GM19043 (cell line): Measurements from ENCODE around the gene PC.

Source experiments
- ATAC-seq: cut with Tn5 transposase; IDR thresholded peaks from one replicate; pipeline ENCODE4 v1.9.1; 2021; ENCODE audit warnings: low read depth; ENCODE audit not compliant: unreplicated experiment

The PC gene

GRCh38 chr11:66857927-66858185, 100.3 kb downstream of the PC start:
- no peak for ATAC-seq

- no peak for ATAC-seq
Measured at GRCh38 chr11:66857234-66857926, 100.8 kb downstream of the PC start.

- ATAC-seq: peak; percentile 23
Measured at GRCh38 chr11:66856496-66857233, 101.5 kb downstream of the PC start, which contains the start of gene LRFN4. LRFN4 (plus strand) TSS chr11:66857064; CDS start chr11:66857745, 681 bp downstream.

GRCh38 chr11:66855574-66856495, 102.3 kb downstream of the PC start:
- ATAC-seq: peak; percentile 73

- no peak for ATAC-seq
Measured at GRCh38 chr11:66854729-66855211, 103.4 kb downstream of the PC start.

- ATAC-seq: no peak
Measured at GRCh38 chr11:66854231-66854661, 103.9 kb downstream of the PC start.

- ATAC-seq: no peak
Measured at GRCh38 chr11:66853242-66854229, 104.6 kb downstream of the PC start.

- no peak for ATAC-seq
Measured at GRCh38 chr11:66852466-66853241, 105.5 kb downstream of the PC start.

GRCh38 chr11:66851698-66852465, 106.3 kb downstream of the PC start:
- no peak for ATAC-seq

- no peak for ATAC-seq
Measured at GRCh38 chr11:66851239-66851596, 107.0 kb downstream of the PC start.

- ATAC-seq: no peak
Measured at GRCh38 chr11:66850588-66851238, 107.5 kb downstream of the PC start.

GRCh38 chr11:66850235-66850587, 108.0 kb downstream of the PC start:
- ATAC-seq: no peak

- no peak for ATAC-seq
Measured at GRCh38 chr11:66849501-66850234, 108.5 kb downstream of the PC start.

- no peak for ATAC-seq
Measured at GRCh38 chr11:66848671-66849500, 109.3 kb downstream of the PC start.

- ATAC-seq: no peak
Measured at GRCh38 chr11:66847461-66848232, 110.5 kb downstream of the PC start.

GRCh38 chr11:66846671-66847091, 111.5 kb downstream of the PC start:
- no peak for ATAC-seq
